Iris pigment epithelial cell (primary cell): ENCODE data around the gene UBE2S.

ENCODE experiments used
- DNase-seq: peaks from one replicate; pipeline ENCODE4 v3.0.0-alpha.2; 2011; ENCODE audit warnings: low read depth

The UBE2S gene

DNA sequence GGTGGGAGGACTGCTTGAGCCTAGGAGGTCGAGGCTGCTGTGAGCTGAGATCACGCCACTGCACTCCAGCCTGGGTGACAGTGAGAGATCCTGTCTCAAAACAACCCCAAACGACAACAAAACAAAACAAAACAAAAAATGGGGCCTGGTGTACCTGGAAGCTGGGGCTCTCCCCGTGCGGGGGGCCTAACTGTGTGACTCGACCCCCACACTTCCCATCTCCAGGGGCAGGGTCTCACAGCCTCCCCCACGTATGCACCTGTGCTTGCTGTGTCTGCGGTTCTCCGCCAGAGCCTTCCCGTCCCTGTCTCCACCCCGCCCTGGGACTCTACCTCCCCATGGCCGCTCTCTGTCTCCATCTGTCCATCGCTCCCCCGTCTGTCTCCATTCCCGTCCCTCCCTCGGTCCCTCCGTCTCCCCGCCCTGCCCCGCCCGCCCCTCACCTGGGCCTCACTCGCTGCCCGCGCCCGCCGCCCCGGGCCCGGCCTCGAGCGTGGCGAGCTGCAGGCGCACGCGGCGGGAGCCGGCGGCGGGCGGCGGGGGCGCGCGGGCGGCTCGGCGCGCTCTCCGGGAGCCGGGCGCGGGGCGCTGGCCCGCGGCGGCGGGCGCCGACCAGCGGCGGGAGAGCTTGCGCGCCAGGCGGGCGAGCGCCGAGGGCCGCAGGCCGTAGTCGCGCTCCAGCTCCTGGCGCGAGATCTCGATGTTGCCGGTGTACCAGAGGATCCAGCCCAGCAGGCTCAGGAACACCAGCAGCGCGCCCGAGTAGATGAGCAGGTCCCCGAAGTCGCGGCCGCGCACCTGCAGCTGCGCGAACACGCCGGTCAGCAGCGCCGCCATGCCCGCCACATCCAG, 24.1 kb downstream of the UBE2S start:
- peak; percentile 81 for DNase-seq

DNA sequence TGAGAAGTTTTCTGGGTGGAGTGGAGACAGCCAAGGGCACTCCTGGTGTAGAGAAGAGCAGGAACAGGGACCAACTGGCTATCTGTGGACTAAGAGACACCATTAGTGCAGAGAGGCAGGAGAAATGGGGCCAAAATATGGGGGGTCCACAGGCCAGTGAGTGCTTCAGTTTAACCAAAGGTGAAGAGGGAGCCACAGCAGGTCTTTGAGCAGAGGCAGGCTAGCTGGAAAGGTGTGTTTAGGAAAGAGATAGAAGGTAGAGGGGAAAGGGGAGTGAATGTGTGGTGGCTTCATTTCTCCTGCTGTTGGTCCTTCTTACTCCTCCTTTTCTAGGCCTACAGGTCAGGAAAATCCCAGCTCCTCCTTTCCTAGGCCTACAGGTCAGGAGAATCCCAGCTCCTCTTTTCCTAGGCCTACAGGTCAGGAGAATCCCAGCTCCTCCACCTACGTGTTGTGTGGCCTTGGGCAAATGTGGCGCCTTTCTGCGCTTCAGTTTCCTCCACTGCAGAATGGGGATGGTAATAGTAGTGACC, 25.0 kb downstream of the UBE2S start:
- no peak for DNase-seq

DNA sequence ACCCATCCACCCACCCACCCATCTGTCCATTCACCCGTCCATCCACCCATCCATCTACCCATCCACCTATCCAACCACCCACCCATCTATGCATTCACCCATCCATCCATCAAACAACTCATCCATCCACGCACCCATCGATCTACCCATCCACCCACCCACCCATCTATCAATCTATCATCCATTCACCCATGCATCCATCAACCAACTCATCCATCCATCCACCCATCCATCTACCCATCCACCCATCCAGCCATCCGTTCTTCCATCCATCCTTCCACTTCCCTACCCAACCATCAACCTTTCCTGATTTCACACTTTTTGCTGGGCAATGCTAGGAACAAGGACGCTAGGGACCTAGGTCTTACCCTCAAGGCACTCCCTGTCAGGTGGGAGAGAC, 25.6 kb downstream of the UBE2S start:
- no peak for DNase-seq

DNA sequence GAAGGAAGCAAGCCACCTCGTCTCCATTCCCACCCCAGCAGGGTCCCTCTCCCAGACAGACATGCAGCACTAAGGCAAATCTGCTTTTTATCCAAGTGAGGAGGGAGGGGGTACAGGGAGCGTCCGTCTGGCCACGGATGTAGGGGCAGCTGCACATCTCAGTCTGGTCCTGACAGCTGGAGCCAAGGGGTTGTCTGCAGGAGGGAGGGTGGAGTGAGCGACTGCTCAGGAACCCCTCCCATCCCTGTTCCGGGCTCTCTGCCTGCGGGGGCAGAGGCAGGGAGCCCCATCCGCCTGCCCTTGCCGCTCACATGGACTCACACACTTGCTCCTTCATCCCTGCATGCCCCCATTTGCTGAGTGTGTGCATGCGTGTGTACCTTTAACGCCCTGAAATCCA, 28.4 kb downstream of the UBE2S start:
- DNase-seq = no peak

DNA sequence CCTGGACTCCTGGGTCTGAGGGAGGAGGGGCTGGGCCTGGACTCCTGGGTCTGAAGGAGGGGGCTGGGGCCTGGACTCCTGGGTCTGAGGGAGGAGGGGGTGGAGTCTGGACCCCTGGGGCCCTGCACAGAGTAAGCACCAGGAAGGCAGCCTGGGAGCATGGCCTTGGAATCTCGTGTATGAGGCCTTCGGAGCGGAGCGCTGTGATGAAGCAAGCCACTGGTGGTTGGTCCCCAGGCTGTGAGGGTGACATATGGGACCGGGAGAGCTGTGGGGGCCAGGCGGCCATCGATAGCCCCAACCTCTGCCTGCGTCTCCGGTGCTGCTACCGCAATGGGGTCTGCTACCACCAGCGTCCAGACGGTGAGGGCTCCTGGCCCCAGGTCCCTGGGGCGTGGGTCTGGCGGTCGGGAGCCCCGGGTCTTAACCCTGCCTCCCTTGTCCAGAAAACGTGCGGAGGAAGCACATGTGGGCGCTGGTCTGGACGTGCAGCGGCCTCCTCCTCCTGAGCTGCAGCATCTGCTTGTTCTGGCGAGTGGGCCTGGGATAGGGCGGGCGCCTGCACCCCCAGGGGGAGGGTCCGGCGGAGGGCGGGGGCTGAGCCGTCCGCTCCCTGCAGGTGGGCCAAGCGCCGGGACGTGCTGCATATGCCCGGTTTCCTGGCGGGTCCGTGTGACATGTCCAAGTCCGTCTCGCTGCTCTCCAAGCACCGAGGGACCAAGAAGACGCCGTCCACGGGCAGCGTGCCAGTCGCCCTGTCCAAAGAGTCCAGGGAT, 30.0 kb downstream of the UBE2S start:
- DNase-seq = no peak

DNA sequence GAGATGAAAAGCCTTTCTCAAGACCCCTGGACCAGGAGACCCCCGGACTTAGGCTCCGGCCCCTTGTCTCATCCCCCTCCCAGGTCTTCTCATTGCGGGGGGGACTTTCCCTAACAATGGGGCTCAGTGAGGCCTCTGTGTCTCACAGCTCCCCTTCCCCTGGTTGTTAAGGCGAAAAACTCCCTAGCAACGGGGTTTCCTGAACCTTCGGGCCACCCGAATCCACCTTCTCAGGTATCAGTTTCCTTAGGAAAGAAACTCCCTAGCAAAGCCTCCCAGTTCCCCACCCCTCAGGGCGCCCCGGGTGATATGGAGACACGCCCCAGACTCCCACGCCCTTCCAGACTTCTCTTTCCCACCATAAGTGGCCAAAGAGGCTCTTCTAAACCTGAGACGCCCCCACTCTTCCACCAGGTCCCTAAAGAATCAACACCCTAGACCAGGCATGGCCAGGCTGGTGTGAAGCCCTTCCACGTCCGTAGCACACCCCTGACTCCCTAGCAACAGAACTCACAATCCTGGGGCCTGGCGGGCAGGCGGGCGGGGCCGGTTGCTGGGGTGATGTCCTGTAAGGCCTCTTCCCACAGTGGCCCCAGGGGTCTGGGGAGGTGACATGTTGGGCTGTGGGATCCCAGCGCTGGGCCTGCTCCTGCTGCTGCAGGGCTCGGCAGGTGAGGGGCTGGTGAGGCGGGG, 31.2 kb downstream of the UBE2S start, which contains the start of gene TMEM190:
Gene TMEM190 (plus strand): TSS at position 586 of the 693 bp plus-strand sequence. CDS start 28 bp downstream, at position 614.
- no peak for DNase-seq

DNA sequence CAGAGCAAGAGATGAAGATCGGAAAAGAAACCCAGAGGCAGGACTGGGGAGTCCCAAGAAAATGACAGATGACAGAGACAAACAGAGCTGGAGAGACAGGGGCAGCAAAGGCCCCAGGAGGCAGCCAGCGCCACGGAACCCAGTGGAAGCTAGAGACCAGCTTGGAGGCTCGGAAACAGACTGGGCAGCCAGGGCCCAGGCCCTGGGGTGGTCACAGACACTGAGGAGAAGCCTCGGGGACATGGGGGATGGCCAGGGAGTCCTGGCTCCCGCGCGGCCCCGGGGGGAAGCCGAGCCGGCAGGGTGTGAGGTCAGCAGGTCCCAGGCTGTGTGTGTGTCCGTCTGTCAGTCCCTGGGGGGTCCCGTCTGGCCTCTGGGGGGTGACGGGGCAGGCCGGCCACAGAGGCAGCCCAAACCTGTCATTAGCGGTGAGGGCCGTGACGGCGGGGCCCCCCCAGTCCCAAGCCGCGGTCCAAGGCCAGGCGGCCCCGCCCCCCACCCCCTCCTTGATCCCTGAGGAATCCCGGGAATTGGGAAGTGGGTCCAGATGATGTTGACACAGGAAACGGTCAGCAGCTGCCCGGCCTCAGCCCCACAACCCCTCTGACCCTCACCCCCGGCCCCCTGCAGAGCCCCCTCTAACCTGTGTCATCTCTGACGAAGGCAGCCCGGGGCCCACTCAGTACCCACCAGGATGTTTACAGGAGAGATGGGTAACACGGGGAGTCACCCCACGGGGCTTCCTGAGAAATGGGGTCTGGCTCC, 33.4 kb downstream of the UBE2S start:
- DNase-seq = no peak

DNA sequence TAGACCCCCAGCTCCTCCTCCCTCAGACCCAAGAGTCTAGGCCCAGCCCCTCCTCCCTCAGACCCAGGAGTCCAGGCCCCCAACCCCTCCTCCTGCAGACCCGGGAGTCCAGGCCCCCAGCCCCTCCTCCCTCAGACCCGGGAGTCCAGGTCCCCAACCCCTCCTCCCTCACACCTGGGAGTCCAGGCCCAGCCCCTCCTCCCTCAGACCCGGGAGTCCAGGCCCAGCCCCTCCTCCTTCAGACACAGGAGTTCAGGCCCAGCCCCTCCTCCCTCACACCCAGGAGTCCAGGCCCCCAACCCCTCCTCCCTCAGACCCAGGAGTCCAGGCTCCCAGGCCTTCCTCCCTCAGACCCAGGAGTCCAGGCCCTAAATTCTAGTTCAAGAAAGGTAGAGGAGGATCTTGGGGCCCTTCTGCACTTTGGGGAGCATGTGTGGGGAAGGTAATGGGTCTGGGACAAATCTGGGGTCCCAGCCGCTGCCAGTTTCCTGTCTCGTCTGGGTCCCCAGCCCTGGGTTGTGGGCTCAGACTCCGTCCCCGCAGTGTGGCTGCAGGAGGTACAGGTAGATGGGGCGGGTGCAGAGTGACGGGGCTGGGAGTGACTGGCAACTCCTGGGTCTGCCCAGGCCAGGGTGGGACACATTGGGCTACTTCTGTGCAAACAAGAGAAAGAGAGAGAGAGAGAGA, 34.1 kb downstream of the UBE2S start:
- DNase-seq = no peak

DNA sequence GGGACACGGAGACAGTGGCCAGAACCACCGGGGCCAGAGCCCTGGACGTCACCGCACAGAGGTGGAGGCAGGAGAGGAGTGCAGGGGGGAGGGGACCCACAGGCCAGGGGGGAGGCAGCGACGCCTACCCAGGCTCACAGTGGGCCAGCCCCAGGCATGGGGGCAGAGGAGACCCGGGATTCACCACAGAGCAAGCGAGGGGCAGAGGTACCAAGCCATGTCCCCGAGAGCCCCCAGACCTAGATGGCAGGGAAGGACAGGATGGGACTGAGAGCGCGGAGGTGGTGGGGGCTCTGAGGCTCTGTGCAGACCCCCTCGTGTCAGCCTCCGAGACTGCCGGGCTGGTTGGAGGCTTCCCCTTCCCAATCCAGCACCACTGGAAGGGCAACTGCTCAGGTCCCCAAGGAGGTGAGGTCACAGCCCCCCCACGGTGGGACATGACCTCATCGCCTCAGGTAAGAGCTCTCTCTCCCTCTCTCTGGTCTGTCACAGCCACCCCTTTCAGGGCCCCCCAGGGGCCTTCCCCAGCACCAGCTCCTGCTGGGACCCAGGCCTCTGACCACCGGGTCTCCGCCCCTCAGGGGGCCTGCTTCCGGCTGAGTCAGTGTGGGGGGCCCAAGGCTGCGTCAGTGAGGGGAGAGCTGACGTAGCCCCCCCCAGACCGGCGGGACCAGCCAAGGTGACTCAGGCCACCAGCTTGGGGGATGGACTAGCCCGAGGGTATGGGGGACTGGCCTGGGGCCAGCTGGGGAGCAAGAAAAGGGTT, 35.1 kb downstream of the UBE2S start:
- no peak for DNase-seq

DNA sequence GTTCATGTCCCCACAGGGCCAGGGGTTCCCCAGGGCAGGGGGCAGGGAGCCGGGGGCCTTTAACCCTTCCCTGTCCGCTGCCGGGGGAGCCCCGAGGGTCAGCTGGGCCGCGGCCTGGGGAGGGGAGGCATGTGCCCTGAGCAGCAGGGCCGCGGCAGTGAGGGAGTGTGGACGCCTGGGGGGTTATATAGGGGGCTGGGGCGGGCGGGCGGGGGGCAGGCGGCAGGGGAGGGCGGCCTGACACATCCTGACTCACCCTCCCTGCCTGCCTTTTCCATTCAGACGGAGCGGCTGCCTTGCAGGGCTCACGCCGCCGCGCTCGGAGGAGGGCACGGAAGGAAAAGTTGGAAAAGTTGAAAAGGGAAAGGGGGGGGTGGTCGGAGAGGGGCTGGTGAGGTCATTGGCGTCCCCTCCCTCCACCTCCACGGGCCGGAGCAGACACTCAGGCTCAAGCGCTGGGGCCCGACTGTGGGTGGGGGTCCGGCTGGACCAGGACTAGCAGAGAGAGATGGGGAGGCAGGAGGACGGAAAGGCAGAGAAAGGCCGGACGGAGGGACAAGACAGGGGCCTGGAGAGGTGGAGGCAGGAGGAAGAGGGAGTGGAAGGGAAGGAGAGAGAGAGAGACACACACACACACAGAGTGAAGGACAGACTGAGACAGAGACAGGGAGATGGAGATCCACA, 37.1 kb downstream of the UBE2S start, which contains the start of gene IL11:
Gene IL11 (minus strand): TSS at position 159 of the 684 bp plus-strand sequence. CDS start 153 bp downstream, at position 6.
- no peak for DNase-seq

DNA sequence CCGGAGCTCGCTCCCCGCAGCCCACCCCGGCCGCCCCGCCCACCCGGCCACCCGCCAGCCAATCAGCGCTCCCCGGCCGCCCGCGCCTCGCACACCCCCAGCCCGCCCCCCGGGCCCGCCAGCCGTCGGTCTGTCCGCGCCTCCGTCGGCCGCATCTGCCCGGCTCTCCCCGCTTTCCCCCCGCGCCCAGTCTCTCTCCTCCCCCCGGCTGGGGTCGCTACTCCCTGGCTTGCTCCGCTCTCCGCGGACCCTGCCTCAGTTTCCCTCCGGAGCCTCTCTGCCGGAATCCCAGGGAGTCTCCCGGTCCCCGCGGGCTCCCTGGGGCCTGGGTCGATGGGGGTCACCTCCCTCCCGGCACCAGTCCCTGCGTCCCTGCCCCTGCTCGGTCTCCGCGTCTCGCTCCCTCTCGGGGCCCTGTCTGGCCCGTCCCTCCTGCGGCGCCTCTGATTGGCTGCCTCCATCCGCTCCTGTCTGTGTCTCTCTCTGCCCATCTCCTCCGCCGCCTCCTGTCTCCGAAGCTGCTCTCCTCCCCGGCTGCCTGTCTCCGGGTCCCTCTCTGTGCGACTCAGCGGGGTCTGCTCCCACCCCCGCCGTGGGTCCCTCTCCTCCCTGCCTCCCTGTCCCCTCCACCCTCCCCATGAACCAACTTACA, 37.8 kb downstream of the UBE2S start:
- peak; percentile 76 for DNase-seq

DNA sequence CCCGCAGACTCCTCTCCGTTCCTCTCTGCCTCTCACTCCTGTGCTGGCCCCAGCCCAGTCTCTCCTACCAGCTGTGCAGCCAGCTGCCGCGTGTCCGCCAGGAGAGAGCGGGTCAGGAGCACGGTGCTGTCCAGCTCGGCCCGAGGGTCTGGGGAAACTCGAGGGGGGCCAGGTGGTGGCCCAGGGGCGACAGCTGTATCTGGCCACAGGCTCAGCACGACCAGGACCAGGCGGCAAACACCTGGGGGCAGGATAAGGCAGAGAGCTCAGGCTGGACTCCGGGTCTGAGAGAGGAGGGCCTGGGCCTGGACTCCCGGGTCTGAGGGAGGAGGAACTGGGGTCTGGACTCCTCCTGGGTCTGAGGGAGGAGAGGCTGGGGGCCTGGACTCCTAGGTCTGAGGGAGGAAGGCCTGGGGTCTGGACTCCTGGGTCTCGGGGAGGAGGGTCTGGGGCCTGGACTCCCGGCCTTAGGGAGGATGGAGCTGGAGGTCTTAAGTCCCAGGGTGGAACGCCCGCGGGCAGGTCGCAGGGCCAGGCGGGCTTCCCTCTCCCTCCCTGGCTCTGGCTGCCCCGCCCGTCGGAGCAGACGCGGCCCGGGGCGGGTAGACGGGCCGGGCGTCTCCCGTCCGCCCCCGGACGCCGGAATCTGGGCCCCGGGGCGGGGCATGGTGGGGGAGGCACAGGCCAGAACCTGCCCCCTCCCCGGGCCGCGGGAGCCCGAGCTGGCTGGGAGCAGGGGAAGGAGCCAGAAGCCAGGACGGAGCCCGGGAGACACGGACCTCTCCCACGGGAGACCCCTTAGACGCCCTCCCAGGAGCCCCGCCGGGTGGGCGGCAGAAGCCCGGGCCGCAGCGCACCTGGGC, 38.7 kb downstream of the UBE2S start:
- no peak for DNase-seq

DNA sequence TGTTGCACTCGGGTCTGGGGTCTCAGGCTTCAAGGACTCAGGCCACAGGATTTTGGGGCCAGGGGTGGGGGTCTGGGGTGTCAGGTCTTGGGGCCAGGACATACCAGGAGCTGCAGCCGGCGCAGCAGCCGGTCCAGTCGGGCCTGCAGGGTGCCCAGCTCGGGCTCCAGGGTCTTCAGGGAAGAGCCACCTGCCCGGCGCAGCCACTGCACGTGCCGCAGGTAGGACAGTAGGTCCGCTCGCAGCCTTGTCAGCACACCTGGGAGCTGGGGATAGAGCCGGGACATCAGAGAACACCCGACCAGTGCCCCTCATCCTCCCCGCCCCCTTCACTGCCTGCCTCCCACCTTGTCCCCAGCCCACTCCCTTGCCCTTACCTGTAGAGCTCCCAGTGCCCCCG, 39.5 kb downstream of the UBE2S start:
- no peak for DNase-seq

DNA sequence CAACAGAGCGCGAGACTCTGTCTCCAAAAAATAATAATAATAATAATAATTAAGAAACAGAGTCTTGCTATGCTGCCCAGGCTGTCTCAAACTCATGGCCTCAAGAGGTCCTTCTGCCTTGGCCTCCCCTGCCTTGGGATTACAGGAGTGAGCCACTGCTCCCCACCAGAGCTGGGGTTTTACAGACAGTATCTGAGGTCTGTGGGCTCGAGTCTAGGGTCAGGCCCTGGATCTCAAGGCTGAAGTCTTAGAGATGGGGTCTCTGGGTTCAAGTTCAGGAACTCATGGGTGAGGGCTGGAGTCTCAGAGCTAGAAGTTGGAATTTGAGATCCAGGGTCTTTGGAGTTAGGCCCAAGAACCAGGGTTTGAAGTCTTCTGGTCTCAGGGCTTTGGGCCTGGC, 40.8 kb downstream of the UBE2S start:
- no peak for DNase-seq

DNA sequence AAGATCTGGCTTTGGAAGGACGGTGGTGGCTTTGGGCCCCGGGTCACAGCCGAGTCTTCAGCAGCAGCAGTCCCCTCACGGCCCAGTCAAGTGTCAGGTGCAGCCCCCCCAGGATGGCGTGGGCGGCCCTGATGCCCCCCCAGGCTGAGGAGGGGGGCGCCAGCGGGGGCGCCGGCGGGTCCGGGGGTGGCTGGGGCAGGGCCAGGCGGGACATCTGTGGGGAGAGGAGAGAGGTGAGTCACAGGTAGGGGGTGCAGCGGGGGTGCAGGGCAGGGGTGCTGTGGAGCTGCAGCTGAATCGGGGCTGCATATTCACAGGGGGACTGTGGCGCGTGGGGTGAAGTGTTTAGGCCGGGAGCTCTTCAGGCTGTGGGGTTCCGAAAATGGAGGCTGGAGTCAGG, 41.6 kb downstream of the UBE2S start:
- DNase-seq = no peak

DNA sequence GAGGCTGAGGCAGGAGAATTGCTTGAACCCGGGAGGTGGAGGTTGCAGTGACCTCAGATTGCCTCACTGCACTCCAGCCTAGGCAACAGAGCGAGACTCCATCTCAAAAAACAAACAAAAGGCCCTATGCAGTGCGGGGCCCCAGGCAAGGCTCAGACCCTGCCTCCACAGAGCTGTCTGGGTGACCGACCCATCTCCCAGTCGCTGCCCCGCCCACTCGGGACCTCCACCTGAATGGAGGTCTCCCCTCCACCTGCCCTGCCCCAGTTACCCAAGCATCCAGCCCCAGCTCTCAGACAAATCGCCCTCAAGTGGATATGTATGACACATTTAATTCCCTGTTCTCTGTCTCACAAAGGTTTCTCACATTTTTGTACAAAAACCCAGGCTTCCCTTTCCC, 42.3 kb downstream of the UBE2S start:
- no peak for DNase-seq

DNA sequence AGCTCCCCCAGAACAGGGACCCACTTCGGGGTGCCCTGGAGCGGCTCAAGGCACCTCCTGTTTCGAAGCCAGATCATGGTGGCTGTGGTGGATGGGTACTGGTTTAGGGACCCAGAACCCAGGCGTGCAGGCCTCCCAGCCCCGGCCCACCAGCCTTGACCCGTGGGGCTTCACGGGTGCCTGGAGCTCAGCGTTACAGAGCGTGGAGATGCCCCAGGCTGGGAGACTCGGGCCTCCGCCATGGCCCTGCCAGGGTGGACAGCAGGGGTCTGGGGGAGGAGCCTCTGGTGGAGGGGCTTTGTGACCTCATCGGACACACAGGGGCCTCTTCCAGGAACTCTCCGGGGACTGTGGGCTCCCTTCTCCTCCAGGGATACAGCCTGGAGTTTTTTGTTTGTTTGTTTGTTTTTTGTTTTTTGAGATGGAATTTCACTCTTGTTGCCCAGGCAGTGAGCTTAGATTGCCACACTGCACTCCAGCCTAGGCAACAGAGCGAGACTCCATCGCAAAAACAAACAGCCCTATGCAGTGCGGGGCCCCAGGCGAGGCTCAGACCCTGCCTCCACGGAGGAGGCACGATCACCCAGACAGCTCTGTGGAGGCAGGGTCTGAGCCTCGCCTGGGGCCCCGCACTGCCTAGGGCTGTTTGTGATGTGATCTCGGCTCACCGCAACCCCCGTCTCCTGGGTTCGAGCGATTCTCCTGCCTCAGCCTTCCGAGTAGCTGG, 44.4 kb downstream of the UBE2S start, which contains the start of gene GARIN5B:
Gene GARIN5B (minus strand): TSS at position 271 of the 727 bp plus-strand sequence. CDS start 194 bp downstream, at position 77.
- DNase-seq = no peak
